GM15510 (cell line): ENCODE results near the gene SMOC2.

Experiments
- POLR2A ChIP-seq: IDR thresholded peaks from 3 replicates; pipeline ENCODE4 v1.6.1; 2011; ENCODE audit warnings: borderline replicate concordance; ENCODE audit not compliant: insufficient read length; ENCODE audit errors: extremely low read depth

SMOC2 gene

DNA sequence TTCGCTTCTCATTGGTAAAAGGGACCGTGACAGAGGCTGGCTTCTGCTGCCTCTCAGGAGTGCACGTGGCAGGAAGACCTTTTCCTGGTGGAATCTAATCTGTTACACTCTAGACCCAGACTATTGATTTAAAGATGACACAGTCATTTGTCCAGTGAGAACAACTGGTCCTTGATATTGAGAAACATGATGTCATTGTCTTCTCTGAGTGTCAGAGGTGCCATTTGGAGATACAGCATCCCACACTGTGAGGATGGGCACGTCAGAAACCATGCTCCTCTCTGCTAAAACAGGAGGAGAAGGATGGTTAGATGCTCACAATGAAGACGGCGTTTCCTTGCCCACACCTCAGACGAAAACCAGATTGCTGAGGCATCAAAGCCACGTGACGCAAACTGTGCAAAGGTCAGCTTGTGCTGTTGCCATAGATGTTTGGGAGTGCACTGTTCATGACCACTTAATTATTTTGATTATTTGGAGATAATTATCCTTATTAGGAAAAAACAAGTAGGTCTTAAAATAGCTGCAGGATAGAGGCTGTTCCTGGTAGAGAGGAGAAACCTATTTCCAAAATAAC is 169.0 kb downstream of the SMOC2 start:
- TF ChIP-seq POLR2A = no peak

DNA sequence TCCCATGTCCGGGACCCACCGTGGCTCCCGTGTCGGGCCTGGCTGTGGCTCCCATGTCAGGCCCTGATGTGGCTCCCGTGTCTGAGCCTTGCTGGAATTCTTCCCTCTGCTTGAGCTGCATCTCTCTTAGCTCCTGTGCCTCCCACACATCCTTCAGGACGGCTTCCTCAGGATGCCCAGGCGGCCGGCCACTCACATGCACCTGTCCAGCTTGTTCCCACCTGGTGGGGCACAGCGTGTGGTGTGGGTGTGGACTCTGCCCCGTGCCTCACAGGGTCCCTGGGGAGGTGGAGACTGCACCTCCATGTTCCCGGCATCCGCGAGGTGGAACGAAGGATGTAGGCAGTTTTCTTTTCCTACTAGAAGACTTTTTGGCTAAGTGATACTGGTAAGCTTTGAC is 170.7 kb downstream of the SMOC2 start:
- TF ChIP-seq POLR2A = no peak

DNA sequence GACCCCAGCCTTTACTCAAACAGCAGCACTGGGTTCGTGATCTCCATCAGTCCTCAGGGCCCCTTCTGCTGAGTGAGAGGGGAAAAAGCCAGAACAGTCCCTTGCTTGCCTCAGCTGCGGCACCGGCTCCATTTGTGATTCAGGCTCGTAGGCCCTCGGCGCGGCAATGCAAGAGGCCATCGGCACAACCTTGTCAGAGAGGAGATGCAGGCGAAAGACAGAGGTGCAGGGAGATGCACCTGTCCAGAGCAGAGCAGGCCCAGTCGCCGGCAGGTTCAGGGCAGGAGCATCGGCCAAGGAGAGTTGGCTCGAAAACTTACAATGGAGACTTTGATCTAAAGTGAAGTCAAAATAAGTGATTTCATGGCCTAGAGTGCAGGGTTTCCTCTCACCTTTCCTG is 171.6 kb downstream of the SMOC2 start:
- no peak for TF ChIP-seq POLR2A

DNA sequence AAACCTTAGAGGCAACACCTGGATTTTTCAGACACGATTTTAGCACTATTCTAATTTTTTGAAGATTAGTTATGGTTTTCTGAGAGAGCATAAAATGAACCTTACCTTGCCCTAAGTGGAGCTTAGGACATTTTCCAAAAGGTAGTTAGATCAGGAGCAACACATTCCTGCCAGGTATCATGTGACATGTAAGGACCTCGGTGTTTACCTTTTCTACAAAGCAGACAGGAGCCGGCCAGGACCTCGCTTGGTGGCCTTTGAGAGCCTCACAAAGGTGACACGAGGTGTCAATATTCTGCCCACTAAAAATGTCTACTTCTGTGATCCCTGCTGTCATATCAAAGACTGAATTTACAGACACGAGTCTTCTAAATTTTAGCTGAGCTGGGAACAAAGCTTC is 174.9 kb downstream of the SMOC2 start:
- TF ChIP-seq POLR2A = no peak

DNA sequence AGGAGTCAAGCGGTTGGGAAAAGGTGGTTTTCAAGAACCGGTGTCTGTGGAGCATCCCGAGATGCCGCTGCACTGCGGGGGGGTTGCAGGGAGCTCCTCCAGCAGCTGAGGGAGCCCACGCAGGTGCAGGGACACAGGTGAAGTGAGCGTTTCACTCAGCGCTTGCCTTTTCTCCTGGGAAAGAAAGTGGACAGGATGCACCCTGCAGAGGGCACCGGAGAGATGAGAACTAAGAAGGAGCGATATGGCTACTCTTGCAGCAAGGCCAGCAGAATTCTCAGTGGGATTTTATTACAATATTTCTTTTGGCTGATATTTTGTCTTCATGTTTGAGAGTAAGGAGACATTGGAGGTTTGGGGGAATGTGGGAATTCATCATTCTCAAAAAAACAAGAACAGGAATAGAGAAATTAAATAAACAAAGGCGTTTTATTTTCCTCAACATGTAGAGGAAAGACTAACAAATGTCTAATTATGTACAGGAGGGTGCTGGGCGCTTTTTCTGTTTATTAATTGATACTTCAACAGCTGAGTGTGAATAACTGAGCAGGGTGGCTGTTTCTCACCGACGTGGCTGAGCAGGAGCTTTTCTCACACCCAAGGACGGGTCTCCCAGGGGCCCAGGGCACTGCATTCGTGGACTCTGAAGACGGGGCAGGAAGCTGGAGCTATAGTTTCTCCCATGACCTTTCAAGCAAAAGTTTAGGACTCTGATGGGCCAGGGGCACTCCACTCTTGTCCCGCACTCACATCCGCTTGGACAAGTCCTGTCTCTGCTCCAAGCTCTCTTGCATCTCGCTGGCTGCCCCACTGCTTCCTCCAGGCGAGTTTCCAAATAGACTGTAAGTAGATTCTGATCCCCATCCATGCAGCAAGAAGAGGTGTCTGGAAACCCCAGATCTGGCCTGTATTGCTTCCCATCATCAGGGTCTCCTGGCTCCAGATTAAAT is 176.1 kb downstream of the SMOC2 start:
- TF ChIP-seq POLR2A = no peak

DNA sequence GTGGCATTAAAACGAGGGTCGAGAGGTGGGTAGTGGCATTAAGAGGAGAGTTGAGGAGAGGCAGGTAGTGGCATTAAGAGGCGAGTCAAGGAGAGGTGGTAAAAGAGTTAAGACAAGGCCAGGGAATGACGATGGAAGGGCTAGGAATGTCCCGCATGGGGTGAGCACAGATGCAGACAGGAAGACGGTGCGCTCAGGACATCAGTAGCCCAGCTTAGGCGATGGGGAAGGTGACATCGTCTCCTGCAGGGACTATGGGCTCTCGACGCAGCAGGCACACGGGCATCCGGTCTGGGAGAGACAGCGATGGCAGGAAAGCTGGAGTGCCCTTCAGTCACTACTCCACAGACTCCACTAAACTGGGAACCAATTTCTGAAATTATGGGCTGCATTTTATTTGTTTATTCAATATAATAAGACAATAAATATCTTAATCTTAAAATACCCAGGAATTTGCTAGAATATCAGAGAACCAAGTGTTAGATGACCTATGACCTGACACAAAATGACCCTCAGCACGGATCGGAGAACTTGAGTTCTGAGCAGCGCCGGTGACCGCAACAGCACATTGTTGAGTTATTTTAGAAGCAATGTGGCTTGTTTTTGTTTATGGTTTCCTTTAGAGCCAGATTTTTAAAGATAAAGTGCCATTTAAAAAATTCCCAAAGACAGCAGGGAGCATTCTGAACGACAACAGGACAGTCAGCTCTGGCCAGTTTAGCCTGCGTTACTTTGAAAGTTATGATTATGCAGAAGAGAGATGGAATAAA is 177.7 kb downstream of the SMOC2 start:
- TF ChIP-seq POLR2A = no peak

DNA sequence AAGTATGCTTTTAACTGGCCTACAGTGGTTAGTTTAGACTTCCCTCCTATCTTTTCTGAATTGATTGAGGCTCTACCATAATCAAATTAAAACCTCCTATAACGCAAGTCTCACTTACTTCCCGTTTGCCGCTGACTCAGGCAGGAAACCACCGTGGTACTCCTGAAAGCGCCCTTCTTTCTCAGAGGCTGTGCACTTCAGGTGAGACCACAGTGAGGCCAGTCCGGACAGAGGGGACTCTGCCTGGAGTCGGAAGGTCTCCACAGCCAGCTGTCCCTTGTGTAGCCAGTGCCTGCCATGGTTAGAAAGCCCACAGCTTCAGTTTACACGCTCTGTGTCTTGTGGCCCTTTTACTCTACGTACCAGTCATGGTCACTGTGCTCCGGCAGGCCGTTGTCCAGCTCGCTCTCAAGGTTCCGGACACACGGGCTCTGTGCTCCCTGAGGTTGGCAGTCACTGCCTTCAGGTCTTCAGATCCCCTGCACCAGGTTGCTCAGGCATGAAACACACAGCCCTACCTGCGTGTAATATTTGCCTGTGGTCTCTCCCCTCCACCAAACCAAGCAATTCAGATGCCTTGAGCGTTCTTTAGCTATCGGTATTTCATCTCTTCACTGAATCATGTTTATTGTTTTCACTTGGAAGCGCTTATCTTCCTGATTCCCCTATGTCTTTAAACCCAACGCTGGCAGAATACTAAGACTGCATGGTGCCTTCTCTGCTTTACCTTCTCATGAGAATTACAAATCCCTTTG is 178.8 kb downstream of the SMOC2 start:
- no peak for TF ChIP-seq POLR2A

DNA sequence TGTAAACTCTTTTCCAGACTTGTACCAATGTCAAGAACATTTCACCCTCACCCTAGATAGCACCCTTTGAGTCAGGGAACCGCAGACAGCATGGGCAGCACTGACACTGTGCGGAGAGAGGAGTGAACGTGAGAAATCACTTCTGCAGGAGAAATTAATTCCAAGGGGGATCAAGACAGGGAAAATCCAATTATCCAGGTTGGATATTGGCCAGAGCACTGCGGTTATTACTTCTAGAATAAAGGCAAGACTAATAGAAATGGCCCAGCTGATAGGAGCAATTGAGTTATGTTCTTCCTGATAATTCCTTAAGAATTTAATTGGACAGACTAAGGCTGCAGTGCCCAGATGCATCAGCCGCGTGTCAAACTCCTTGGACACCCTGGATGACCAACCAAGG is 179.6 kb downstream of the SMOC2 start:
- TF ChIP-seq POLR2A = no peak

DNA sequence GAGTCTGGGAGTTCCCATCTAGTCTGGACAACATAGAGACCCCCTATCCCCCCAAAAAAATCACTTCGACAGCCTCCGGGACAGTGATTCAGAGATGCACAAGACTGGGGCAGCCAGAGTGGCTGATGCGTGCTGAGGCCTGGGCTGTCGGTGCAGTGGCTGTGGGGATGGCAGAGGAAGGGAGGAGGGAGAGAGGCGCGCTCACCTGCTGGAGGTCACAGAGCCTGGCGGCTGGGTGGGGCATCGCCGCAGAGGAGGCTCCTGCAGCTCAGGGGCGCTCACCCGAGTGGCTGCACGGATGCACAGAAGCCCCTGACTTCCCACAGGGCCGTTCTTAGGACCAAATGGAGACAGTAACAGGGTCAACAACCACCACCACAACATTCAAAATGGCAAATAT is 182.8 kb downstream of the SMOC2 start:
- TF ChIP-seq POLR2A = no peak

DNA sequence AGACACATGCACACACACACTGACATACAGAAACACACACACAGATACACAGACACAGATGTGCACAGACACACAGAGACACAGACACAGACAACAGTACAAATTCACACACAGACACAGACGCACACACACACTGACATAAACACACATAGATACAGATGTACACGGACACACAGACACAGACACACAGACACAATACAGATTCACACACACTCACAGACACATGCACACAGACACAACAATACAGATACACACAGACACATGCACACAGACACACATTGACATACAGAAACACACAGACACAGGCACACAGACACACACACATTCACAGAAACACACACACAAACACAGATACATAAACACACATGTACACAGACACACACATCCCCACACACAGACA is 183.6 kb downstream of the SMOC2 start:
- no peak for TF ChIP-seq POLR2A

DNA sequence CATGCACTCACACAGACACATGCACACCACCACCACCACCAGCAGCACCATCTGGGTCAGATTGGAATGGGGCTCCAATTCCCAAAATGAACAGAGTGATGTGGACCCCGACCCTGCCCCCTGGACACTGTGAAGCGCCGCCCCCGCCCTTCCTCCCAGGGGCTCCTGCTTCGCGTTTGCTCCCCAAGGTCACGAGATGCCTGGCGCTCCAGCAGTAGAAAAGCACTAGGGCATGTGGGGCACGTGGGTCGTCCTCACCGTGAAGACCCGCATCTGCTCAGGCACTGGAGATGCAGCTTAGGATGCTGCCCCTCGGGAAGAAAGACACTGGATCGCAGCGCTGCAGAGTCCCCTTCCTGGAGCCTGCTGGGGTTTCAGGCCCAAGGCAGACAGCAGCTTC is 184.0 kb downstream of the SMOC2 start:
- no peak for TF ChIP-seq POLR2A

DNA sequence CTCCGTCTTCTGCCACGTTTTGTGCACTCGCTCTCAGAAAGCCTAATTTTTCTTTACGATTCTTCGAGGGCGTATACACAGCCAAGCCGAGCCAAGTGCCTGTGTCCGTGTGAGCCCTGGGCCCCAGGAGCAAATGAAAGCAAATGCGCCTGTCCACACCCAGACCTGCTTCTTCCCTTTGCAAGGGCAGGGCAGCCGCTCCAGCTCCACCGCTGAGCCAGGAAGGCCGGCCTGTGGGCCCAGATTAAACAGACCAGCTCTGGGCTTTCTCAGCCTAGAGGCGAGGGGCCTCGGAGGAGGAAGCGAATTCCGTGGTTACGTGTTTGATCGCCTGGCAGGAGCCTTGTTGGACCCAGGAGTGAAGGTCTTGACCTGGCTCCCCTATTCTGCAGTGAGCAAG is 184.6 kb downstream of the SMOC2 start:
- no peak for TF ChIP-seq POLR2A

DNA sequence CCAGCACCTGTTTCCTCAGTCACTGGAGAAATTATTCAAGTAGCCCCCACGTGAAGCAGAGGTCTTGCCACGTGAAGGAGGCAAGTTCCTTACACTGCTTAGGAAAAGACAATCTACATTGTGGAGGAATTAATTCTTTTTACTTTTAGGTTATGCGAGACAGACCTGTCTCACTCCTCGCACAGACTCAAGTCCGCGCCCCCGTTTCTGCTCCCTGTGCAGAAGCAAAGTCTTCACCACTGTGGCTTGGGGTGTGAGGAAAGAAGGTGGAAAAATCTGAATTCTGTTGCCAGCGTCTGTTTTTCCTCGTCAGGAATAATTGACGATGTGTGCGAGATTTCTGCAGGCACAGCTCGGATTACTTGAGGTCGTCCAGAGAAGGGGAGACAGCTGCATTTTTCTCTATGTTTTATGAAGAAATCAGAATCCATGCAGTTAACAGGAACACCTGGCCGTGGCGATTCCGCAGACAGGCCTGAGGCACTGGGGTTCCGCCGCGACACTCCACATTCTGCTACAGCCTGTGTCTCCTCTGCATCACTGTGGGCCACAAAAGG is 185.1 kb downstream of the SMOC2 start:
- TF ChIP-seq POLR2A = no peak

DNA sequence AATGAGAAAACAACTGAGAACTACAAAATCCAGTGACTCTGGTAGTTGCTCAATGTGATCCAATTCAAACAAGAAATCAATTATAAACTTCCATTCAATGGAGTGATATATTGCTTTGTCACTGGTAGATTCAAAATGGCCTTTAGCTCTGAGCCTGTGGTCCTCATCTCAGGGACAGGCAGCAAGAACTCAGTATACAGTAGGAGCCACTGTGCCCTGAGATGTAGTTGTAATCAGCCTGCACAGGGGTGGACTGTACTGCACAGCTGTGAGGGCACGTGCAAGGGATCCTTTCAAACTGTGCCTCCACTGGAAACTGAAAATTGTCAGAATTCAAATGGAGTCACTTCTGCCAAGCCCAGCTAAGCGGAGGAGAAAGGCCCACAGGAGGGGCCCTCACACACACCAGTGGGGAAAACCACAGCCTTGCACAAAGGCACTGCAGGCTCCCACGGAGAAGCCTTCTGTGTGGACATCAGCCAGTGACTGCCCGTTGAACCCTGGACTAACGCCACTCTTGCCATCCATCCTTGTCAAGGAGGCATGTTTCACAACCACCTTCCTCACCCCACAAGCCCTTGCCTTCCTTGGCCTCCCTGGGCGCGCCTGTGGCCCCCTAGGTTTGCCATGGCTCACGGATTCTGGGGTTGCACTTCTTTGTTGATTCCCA is 186.7 kb downstream of the SMOC2 start:
- TF ChIP-seq POLR2A = no peak
